ENCODE measurements around the gene CT47C1.
"Not testable (repeated sequence)": the region's sequence is repeated elsewhere in the genome, so short reads cannot be mapped to it uniquely, and the experiment has no call there.

CT47C1 gene

GRCh38 chrX:119072744-119073143 lies at the start of gene CT47C1:
Gene CT47C1 (plus strand): TSS chrX:119072993. CDS start chrX:119073226, 233 bp downstream.
- DNase-seq (ENCODE audit: low spot score), result no peak

GRCh38 chrX:119025900-119026299 lies 46.9 kb upstream of the CT47C1 start:
- no peak for DNase-seq (ENCODE audit: low spot score)

DNA sequence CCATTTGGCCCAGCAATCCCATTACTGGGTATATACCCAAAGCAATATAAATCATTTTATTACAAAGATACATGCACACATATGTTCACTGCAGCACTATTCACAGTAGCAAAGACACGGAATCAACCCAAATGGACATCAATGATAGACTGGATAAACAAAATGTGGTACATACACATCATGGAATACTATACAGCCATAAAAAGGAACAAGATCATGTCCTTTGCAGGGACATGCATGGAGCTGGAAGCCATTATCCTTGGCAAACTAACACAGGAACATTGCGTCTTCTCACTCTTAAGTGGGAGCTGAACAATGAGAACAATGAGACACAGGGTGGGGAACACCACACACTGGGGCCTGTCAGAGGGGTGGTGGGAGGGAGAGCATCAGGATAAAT lies 46.4 kb upstream of the CT47C1 start:
- not testable (repeated sequence) for DNase-seq (ENCODE audit: low spot score)

- DNase-seq (ENCODE audit: low spot score), result not testable (repeated sequence)
Observed at GRCh38 chrX:119027960-119028732, 44.6 kb upstream of the CT47C1 start.

DNA sequence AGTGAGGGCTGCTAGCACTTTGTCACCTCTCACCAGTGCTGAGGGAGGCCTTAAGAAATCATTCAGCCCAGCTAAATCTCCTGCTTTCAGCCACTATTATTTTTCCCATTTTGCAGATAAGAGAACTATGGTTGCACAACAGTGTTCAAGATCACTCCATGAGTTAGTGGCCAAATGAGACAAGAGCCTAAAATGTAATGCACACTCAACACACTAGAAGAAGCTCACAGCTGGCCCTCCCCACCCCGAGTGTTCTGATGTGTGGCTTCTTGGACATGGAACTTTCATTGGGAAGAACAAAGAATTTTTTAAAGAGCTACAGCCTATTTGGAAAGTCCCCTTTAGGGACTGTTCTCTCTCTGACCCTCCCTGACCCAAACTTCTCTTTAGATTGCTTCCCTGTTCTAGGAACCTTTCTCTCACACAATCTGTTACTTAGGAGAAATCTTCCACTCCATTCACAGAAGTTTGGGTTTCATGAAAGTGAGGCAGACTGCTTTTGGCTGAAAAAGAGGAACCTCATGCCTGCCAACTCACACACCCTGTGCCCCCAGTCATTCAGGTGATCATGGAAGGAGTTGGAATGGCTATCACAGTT lies 44.0 kb upstream of the CT47C1 start:
- DNase-seq (ENCODE audit: low spot score), result no peak

GRCh38 chrX:119029656-119030055 lies 43.1 kb upstream of the CT47C1 start:
- not testable (repeated sequence) for DNase-seq (ENCODE audit: low spot score)

DNA sequence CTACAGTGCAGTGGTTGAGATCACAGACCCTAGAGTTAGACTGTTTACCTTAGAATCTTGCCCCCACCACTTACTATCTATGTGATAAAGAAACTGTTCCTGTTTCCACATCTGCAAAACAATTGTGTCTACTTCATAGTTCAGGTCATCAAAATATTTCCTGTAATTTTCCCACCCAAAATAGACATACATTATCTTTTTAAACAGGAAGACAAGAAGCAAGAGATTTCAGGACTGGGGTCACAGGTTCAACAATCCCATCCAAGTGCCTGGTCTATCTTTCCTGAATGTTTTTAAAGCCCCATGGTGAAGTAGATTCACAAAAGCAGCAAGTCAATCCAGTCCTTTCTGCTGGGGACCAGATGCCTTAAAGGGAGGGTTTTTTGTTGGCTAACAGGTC lies 41.8 kb upstream of the CT47C1 start:
- no peak for DNase-seq (ENCODE audit: low spot score)

DNA sequence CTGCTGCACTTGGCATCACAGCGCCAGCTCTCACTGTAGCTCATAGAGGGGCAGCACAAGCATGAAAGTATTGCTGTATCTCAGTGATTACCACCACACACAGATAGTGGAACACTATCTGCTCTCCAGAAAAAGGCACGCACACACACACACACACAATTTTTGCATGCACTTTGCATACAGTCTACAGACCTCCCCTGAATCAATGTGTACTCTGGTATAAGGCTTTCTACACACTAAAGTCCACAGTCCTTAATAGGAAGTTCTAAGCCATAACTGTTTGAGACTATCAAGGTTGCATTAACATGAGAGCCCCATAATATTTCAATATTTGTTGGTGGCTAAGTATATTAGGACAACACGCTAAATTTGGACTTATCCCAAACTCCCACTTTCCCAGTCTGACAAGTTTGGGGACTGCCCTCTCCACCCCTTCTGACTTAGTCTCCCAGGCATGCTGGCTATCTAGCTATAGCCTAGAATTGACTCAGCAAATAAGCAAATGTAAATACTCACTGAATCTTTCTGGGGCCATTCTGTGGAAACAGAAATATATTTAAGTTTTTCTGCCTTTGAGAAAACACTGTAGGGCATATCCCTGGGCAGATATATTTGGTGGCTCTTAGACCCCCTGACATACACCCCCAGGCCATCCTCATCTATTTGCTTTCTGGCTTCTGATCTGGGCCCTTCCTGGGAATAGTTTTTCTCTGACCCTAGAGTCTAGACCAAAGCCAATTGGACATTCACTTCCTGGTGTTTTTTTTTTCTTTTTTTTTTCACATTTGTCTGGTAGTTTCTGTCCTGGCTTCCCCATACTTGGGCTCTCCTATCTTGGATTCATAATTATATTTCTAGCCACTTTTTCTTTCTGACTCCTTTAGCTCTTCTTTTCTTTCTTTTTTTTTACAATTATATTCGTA lies 36.4 kb upstream of the CT47C1 start:
- no peak for DNase-seq (ENCODE audit: low spot score)

DNA sequence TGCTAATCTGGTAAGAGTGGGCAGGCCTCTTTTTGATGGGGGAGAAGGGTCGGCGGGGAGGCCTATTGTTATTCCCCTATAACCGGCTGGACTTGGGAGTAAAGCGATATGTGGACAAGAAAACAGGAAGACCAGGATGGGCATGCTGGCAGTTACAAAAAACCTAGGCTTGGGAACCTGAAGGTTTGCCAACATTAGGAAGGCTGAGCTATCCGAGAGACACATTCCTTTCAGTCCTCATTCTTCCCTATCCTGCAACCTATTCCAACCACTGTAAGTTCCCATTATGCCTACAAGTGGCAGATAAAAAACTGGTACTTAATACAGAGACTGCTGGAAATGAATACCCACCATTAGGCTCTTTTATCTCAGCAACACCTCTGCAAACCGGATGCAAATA lies 32.4 kb upstream of the CT47C1 start:
- no peak for DNase-seq (ENCODE audit: low spot score)

- DNase-seq (ENCODE audit: low spot score), result peak; percentile 79
Observed at GRCh38 chrX:119041175-119041574, 31.6 kb upstream of the CT47C1 start.

DNA sequence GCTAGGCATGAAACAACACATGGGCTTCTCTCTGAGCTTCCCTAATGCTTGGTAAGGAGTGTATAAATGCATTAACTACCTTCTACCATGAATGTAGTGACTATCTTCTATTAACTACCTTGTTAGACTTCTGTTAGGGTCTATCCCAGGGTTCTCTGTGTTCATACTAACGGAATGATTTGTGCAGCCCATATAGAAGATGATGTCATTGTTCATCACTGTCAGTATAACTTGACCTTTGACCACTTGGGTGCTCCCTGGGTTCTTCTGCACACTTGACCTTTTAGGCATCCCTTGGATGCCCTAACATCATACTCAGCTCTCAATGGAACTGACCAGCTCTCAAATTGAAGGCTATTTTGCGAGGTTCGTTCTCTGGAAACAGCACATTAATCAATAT lies 30.8 kb upstream of the CT47C1 start:
- DNase-seq (ENCODE audit: low spot score), result no peak

DNA sequence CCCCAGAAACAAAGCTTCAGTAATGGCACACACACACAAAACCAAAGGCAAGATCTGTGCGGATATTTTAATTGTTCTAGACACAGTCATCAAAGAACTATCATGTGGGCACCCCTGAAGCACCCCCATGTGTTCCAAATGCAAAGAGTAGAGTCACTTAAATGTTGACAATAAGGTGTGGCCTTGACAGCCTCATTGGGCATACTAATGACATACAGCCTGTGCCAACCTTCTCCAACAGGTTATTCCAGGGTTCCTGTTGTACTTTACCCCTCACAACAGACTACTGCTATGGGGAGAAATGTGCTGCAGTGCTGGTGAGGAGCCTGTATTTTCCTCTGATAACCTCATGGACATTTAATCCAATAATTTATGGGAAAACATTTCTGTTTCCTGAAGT lies 29.8 kb upstream of the CT47C1 start:
- no peak for DNase-seq (ENCODE audit: low spot score)

DNA sequence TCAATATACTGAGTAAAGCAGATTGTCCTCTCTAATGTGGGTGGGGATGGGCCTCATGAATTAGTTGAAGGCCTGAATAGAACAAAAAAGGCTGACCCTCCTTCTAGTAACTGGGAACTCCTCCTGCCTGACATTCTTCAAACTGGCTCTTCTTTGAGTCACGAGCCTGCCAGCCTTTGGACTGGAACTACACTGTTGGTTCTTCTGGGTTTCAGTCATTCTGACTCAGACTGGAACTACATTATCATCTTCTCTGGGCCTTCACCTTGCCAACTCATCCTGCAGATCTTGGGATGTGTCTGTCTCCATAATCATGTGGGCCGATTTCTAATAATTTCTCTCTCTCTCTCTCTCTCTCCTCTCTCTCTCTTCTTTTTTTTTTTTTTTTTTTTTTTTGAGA lies 26.9 kb upstream of the CT47C1 start:
- no peak for DNase-seq (ENCODE audit: low spot score)

DNA sequence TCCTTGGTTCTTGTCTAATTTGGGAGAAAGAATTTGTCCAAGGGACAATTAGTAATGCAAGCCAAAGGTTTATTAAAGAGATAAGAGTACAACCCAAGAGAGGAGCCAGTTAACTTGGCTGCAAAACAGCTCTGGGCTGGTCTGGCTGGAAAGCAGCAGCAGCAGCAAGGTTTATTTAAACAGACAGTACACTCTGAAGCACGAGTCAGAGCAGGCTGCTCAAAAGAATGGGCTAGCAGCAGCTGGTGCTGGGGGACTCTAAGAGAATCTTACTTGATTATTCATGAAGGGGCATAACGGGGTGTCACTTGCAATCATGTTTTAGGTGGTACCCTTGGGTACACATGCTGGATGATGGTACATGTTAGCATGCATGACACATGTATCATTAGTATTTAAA lies 17.1 kb upstream of the CT47C1 start:
- no peak for DNase-seq (ENCODE audit: low spot score)

DNA sequence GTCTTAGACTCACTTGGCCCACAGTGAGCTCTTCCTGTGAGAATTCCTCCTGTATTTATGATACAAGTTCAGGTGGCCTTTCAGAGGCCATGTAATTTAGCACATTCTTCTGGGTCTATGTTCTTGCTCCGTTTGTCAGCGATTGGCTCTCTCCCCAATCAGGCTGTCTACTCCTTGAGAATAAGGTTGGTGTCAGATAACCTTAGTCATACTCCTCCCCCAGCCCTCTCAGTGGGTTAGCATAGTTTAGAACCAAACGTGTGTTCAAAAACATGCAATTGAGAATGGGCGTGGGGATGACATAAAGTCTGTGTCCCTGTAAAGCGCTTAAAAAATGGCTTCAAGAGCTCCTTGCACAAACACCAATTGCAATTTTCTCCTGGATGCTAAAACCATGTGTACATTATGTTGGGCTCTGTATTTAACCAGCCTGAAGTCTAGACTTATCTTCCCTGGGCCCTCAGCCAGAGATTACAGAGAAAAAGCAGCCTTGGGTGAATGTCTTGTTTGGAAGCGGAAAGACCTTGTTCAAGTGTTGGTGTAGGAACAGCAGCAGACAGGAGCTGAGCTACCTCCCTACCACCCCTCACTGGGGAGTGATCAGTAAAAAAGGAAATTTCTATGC lies 9.9 kb upstream of the CT47C1 start:
- no peak for DNase-seq (ENCODE audit: low spot score)

GRCh38 chrX:119063428-119063827 lies 9.4 kb upstream of the CT47C1 start:
- no peak for DNase-seq (ENCODE audit: low spot score)

DNA sequence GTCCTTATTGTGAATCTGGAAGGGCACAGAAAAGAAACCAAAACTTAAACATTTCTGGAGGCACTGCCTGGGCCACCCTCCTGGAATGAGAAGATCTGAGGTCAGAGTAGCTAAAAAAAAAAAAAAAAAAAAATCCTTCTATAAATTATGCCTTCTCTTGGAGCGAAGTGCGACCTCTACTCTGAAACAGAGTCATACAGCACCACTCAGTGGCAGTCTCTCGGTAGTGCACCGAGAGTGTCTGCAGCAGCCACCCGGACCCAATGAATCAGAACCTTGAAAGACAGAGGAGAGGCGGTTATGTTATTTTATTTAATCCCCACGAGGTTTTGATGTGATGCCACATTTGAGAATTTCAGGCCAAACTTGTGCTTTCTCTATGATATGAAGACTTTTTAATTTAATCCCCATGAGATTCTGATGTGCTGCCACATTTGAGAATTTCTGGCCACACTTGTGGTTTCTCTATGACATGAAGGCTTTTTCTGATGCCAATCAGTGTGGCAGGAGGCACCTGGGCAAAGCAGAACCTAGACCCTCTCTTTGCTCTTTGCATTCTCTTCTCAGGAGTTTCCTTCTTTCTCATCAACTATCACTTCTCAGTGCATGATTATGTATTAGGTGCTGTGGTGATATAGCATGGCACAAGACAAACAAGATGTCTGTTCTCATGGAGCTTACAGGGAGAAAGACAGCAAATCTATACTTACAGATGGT lies 5.6 kb upstream of the CT47C1 start:
- DNase-seq (ENCODE audit: low spot score), result peak; percentile 69

DNA sequence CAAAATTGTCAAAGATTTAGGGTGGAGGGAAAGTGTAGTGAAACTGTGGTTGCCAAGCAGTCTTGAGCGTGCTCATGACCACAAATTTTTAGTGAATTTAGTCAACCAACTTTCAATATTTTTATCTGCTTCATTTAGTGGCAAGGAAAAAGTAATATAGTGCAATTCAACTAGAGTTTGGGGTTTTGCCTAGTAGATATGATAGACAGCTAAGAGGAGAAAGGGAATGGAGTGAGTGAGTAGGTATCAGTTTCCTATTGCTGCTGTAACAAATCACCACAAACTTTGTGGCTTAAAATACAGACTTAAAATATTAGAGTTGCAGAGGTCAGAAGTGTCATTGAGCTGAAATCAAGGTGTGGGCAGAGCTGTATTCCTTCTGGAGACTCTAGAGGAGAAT lies 3.7 kb upstream of the CT47C1 start:
- DNase-seq (ENCODE audit: low spot score), result no peak

DNA sequence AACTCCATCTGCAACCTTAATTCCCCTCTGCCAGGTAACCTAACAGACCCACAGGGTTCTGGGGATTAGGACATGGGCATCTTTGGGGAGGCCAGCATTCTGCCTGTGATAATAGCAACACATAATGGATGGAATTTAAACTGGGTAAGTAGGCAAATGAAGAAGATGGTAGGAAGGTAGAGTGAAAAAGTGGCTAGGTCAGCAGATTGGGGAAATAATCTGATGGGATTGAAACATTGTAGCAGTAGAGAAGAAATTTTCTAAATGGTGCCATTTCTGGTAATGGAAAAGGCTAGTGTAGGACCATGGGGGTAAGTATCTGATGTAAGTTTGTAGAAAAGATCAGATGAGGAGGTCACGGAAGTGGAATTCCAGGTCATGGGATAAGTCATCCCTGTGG lies 3.0 kb upstream of the CT47C1 start:
- DNase-seq (ENCODE audit: low spot score), result no peak

GRCh38 chrX:119071381-119071780 lies 1.4 kb upstream of the CT47C1 start:
- no peak for DNase-seq (ENCODE audit: low spot score)

DNA sequence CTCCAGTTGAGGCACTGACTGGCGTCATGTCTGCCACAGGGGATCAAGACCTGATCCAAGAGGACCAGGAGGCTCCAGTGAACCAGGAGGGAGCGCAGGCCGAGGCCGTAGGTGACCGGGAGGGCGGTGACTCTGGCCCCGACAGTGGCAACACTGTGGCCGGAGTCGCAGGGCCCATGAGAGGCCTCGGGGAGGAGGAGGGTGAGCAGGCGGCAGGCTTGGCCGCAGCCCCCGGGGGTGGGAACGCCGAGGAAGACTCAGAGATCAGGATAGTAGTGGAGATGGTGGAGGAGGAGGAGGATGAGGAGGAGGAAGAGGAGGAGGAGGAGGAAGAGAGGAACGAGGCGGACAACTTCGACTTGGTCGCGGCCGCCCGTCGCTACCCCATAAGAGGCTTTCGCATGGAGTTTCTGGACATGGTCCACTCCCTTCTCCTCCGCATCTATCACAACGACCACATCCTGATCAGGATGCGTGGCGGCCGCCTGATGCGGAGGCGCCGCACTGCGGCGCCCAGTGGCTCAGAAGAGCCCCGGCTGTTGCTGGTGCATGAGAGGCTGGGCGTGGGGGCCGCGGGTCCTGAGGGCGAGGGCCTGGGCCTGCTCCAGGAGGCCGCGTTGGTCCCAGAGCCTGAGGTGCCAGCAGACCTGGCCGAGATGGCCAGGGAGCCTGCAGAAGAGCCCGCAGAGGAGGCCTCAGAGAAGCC lies 560 bp downstream of the CT47C1 start:
- DNase-seq (ENCODE audit: low spot score), result no peak

Measured in AG08395 (cell line).